CD4-positive, CD25-positive, alpha-beta regulatory T cell (primary cell): ENCODE results near the gene CELF2. TPM values are rescaled to one million over a fixed set of nuclear protein-coding genes. Genes with fewer than 3 reads are reported as not detected.
A peak's percentile ranks its signal among the peaks of the same experiment; 100 is the strongest.

Experiments
- ATAC-seq, 2 donors: fragments of 150-1000 bp; cut with Tn5 transposase; one replicate each; pipeline ENCODE4 v1.10.0; 2021; ENCODE audit warnings: low read depth in 2 of 2, moderate number of reproducible peaks in 2 of 2, moderate library complexity in 1 of 2
- DNase-seq, 3 donors: peaks; one replicate each; pipeline versions ENCODE4 v3.0.0 to v3.0.0-alpha.2; 2012 to 2022; ENCODE audit warnings: mixed read lengths in 1 of 3
- H3K27ac ChIP-seq: one replicate; pipeline ENCODE4 v1.7.0; 2013; ENCODE audit warnings: mild to moderate bottlenecking, low read length; ENCODE audit not compliant: insufficient read depth, poor library complexity, severe bottlenecking
- H3K27me3 ChIP-seq: one replicate; pipeline ENCODE4 v1.7.0; 2013; ENCODE audit warnings: low read length; ENCODE audit not compliant: control insufficient read depth, insufficient read depth
- H3K36me3 ChIP-seq: one replicate; pipeline ENCODE4 v1.7.0; 2013; ENCODE audit warnings: mild to moderate bottlenecking, low read length, moderate library complexity; ENCODE audit not compliant: control insufficient read depth, insufficient read depth
- H3K4me1 ChIP-seq: 2 replicates; pipeline ENCODE4 v1.7.0; 2013; ENCODE audit warnings: mild to moderate bottlenecking, low read length; ENCODE audit not compliant: insufficient read depth, control insufficient read depth, poor library complexity, severe bottlenecking
- H3K4me3 ChIP-seq: one replicate; pipeline ENCODE4 v1.7.0; 2013; ENCODE audit warnings: low read depth, mild to moderate bottlenecking, low read length, moderate library complexity
- H3K9me3 ChIP-seq, 2 experiments: 1 replicate in 1 of 2; 2 replicates in 1 of 2; pipeline ENCODE4 v1.7.0; 2013; ENCODE audit warnings: low read length in 2 of 2, mild to moderate bottlenecking in 1 of 2, moderate library complexity in 1 of 2; ENCODE audit not compliant: control insufficient read depth in 2 of 2
- H3K27ac Mint-ChIP-seq, 3 donors: one replicate each; pipeline ENCODE4 v1.8.0; 2020 to 2022; ENCODE audit warnings: mild to moderate bottlenecking in 3 of 3, mixed read lengths in 3 of 3, moderate library complexity in 2 of 3
- H3K27me3 Mint-ChIP-seq: one replicate; pipeline ENCODE4 v1.8.0; 2022; ENCODE audit warnings: mild to moderate bottlenecking, mixed read lengths
- H3K36me3 Mint-ChIP-seq: one replicate; pipeline ENCODE4 v1.8.0; 2020; ENCODE audit warnings: mixed read lengths
- H3K4me1 Mint-ChIP-seq, 4 donors: one replicate each; pipeline ENCODE4 v1.8.0; 2020 to 2022; ENCODE audit warnings: mixed read lengths in 4 of 4, mild to moderate bottlenecking in 1 of 4
- H3K4me3 Mint-ChIP-seq, 4 donors: one replicate each; pipeline ENCODE4 v1.8.0; 2020 to 2022; ENCODE audit warnings: mild to moderate bottlenecking in 4 of 4, mixed read lengths in 4 of 4, moderate library complexity in 3 of 4
- H3K9me3 Mint-ChIP-seq, 7 donors: one replicate each; pipeline ENCODE4 v1.8.0; 2020 to 2022; ENCODE audit warnings: mixed read lengths in 7 of 7, mild to moderate bottlenecking in 3 of 7, moderate library complexity in 2 of 7
- polyA plus RNA-seq, 4 donors: library from polyadenylated mRNA; unstranded; fragments of 300-500 nt; fragmentation: Illumina TruSeq; gene quantifications; one replicate each; pipeline ENCODE4 v1.2.3, GENCODE V29; 2021
- total RNA-seq: library from RNA; stranded (reverse); gene quantifications from one replicate; pipeline ENCODE4 v1.2.3, GENCODE V29; 2022

CELF2 gene
- total and polyA plus RNA-seq, 5 donors from 2014 or later: 117 to 230 (median 150) TPM

DNA sequence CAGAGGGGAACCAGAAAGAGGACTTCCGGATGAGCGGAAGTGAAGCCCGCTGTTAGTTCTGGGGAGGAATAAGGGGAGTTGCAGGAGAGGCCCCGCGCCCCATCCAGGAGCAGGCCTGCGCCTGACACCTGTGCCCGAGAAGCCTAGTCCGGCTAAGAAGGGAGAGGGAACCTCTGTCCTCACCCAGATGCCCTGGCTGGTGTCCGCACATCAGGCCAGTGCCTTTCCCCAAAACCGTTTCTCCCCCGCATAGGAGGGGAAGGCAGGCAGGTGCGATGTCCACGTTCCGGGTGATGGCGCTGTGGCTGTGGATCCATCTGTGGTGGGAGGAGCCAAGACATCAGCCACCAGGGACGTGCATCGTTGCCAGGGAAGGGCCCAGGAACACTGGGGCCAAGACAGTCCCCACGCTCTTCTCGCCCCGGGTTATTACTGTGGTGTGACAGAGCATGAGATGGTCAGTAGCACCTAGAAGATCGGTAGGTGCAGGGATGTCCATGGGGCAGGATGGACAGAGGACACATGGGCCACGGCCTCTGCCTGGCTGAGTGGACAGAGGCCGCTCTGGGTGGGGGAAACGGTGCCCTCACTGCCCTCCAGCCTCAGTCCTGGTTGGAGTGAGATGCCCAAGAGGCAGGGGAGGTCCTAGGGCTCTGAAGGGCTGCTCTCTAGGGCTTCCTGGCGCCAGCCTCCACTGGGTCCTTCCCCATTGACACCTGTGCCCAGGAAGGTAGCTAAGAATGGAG is 262.7 kb downstream of the CELF2 start:
- Mint-ChIP-seq H3K4me3 (peak overlapping the region in 1 of 4 donors; percentile 11), H3K9me3 (no peaks in the 10 kb centered on the region), H3K27ac (peak overlapping the region in 1 of 3 donors; percentile 52), H3K4me1 (peaks cover 0 to 24% (median 17%) of the 10 kb centered on the region in 4 donors), H3K36me3 (peaks cover 50% of the 10 kb centered on the region), H3K27me3 (no peaks in the 10 kb centered on the region)
- no peak overlapping the region for H3K27ac ChIP-seq
- peaks cover 84% of the 10 kb centered on the region for H3K36me3 ChIP-seq
- no peaks in the 10 kb centered on the region for H3K9me3 ChIP-seq
- no peaks in the 10 kb centered on the region for H3K4me1 ChIP-seq
- ATAC-seq (no peak), DNase-seq (no peak)
- no peak overlapping the region for H3K4me3 ChIP-seq
- H3K27me3 ChIP-seq: no peaks in the 10 kb centered on the region

DNA sequence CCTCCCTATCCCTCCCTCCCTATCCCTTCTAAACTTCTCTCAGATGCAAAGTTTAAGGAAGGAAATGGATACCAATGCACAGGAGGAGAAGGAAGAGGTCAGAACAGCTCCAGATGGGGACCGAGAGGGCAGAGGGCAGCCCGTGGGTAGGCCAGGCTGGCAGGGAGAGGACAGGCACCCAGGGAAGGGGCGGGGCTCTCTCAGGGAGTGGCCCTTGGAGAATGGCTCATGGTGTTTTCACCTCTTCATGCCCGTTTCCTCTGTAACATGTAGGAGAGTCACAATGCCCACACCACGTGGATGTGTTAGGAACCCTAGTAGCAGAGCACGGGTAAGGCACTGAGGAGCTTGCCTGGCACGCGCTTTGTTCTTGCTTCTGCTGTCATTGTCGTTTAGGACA is 264.5 kb downstream of the CELF2 start:
- Mint-ChIP-seq H3K9me3 (no peaks in the 10 kb centered on the region), H3K27ac (peak overlapping the region in 2 of 3 donors; percentile 52 to 58), H3K36me3 (peaks cover 52% of the 10 kb centered on the region), H3K4me3 (no peak overlapping the region), H3K4me1 (peaks cover 0 to 25% (median 16%) of the 10 kb centered on the region in 4 donors), H3K27me3 (no peaks in the 10 kb centered on the region)
- ATAC-seq (peak in 1 of 2 donors; percentile 21), DNase-seq (no peak)
- no peak overlapping the region for H3K4me3 ChIP-seq
- H3K27ac ChIP-seq: no peak overlapping the region
- peaks cover 80% of the 10 kb centered on the region for H3K36me3 ChIP-seq
- H3K27me3 ChIP-seq: no peaks in the 10 kb centered on the region
- no peaks in the 10 kb centered on the region for H3K9me3 ChIP-seq
- H3K4me1 ChIP-seq: no peaks in the 10 kb centered on the region

DNA sequence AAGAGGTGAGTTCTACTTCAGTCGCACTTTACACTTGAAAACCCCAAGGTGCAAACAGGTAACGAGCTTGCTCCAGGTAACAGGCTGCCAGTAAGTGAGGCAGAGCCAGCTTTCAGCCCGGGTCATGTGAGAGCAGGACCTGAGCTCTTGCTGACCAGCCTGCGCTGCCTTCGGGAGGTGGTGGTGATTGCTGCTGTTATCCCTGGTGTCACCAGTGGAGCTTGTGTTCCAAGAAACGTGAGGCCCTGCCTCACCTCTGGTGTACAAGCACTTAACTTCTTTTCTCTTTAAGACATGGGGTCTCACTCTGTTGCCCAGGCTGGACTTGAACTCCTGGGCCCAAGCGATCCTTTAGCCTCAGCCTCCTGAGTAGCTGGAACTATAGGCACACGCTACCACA is 265.0 kb downstream of the CELF2 start:
- Histone ChIP-seq H3K4me3 (no peak overlapping the region), H3K4me1 (no peaks in the 10 kb centered on the region), H3K27me3 (no peaks in the 10 kb centered on the region), H3K27ac (no peak overlapping the region), H3K9me3 (no peaks in the 10 kb centered on the region), H3K36me3 (peaks cover 80% of the 10 kb centered on the region)
- Mint-ChIP-seq H3K36me3 (peaks cover 49% of the 10 kb centered on the region), H3K4me1 (peaks cover 0 to 27% (median 13%) of the 10 kb centered on the region in 4 donors), H3K27me3 (no peaks in the 10 kb centered on the region), H3K9me3 (no peaks in the 10 kb centered on the region), H3K27ac (peak overlapping the region in 2 of 3 donors; percentile 52 to 58), H3K4me3 (no peak overlapping the region)
- no peak for ATAC-seq
- DNase-seq: no peak

- DNase-seq (no peak), ATAC-seq (no peak)
- H3K4me3 Mint-ChIP-seq: no peak overlapping the region
- no peak overlapping the region for H3K27ac Mint-ChIP-seq
- no peaks in the 10 kb centered on the region for H3K9me3 Mint-ChIP-seq
- H3K4me3 ChIP-seq: no peak overlapping the region
- H3K36me3 ChIP-seq: peaks cover 80% of the 10 kb centered on the region
- H3K27me3 Mint-ChIP-seq: no peaks in the 10 kb centered on the region
- H3K36me3 Mint-ChIP-seq: peaks cover 52% of the 10 kb centered on the region
- H3K4me1 ChIP-seq: no peaks in the 10 kb centered on the region
- peaks cover 0 to 35% (median 17%) of the 10 kb centered on the region in 4 donors for H3K4me1 Mint-ChIP-seq
- no peaks in the 10 kb centered on the region for H3K9me3 ChIP-seq
- H3K27ac ChIP-seq: no peak overlapping the region
- H3K27me3 ChIP-seq: no peaks in the 10 kb centered on the region
Observed at GRCh38 chr10:11284291-11285085, 266.8 kb downstream of the CELF2 start.

DNA sequence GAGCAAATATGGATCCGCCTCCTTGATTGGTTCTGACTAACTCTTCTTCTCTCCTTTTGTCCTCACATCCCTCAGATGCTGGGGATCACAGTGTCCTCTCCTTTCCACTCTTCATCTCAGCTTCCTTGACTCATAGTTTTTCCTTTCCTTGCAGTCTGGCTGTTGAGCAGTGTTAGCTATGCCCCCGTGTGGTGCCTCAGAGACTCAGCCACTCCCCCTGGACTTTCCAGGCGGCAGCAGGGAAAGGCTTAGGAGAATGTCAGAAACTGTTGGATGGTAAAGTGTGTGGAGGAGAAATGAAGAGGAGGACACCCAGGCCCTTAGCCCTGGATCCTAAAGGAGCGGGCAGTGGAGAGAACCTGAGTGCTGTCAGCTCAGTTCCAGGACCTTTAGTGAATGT is 267.5 kb downstream of the CELF2 start:
- DNase-seq: no peak
- H3K9me3 ChIP-seq: no peaks in the 10 kb centered on the region
- H3K36me3 ChIP-seq: peaks cover 79% of the 10 kb centered on the region
- H3K4me1 ChIP-seq: no peaks in the 10 kb centered on the region
- Mint-ChIP-seq H3K36me3 (peaks cover 55% of the 10 kb centered on the region), H3K9me3 (no peaks in the 10 kb centered on the region), H3K27ac (no peak overlapping the region), H3K4me1 (peaks cover 0 to 35% (median 20%) of the 10 kb centered on the region in 4 donors), H3K4me3 (no peak overlapping the region), H3K27me3 (no peaks in the 10 kb centered on the region)
- no peak overlapping the region for H3K4me3 ChIP-seq
- no peak overlapping the region for H3K27ac ChIP-seq
- no peak for ATAC-seq
- H3K27me3 ChIP-seq: no peaks in the 10 kb centered on the region

DNA sequence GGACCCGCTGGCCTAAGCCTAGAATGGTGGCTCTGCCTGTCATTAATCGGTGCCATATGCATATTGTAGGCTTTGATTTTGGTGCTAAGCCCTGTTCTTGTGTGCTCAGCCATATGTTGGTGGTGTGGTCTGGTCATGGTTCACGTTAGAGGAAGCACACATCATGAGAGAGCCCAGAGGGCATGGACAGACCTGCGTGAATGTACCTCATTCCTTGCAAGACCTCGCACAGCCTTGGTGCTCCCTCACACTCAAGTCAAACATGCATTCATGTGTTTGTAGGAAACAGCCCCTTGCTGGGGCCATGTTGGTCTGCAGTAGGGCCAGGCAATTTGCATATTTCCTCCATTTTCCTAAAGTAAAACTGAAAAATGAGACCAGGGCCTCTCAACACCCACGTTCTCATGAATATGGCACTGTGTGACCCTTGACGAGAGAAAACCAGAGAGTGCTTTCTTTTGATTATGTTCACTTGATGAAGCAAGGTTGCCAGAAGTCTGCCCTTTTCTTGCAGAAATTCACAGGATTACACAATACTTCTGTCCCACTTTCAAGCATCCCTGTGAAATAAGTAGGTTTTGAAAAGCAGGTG is 268.7 kb downstream of the CELF2 start:
- no peak overlapping the region for H3K27ac ChIP-seq

GRCh38 chr10:11288302-11288701 is 270.6 kb downstream of the CELF2 start:
- Mint-ChIP-seq H3K4me1 (peaks cover 6 to 38% (median 26%) of the 10 kb centered on the region in 4 donors), H3K36me3 (peaks cover 58% of the 10 kb centered on the region), H3K27ac (no peak overlapping the region), H3K27me3 (no peaks in the 10 kb centered on the region), H3K9me3 (no peaks in the 10 kb centered on the region), H3K4me3 (no peak overlapping the region)
- peaks cover 81% of the 10 kb centered on the region for H3K36me3 ChIP-seq
- no peak for ATAC-seq
- no peak for DNase-seq
- no peaks in the 10 kb centered on the region for H3K27me3 ChIP-seq
- H3K4me3 ChIP-seq: no peak overlapping the region
- no peaks in the 10 kb centered on the region for H3K9me3 ChIP-seq
- no peaks in the 10 kb centered on the region for H3K4me1 ChIP-seq
- H3K27ac ChIP-seq: no peak overlapping the region

More for the DNA sequence above, 268.7 kb downstream of the CELF2 start:
- Histone ChIP-seq H3K9me3 (no peaks in the 10 kb centered on the region), H3K4me3 (no peak overlapping the region), H3K4me1 (no peaks in the 10 kb centered on the region), H3K36me3 (peaks cover 79% of the 10 kb centered on the region), H3K27me3 (no peaks in the 10 kb centered on the region)
- DNase-seq (no peak), ATAC-seq (no peak)
- peaks cover 50% of the 10 kb centered on the region for H3K36me3 Mint-ChIP-seq
- peak overlapping the region; percentile 69 to 80 (median 78) for H3K27ac Mint-ChIP-seq
- peaks cover 0 to 29% (median 19%) of the 10 kb centered on the region in 4 donors for H3K4me1 Mint-ChIP-seq
- no peak overlapping the region for H3K4me3 Mint-ChIP-seq
- H3K9me3 Mint-ChIP-seq: no peaks in the 10 kb centered on the region
- H3K27me3 Mint-ChIP-seq: no peaks in the 10 kb centered on the region
